ENCODE results near the gene PIGU. TPM values are rescaled to one million over a fixed set of nuclear protein-coding genes. Genes with fewer than 3 reads are reported as not detected.

PIGU gene
- total and polyA plus RNA-seq, 2 of the 13 experiments (the other 11 are each of a cell fraction or from before 2014, with no cell fraction given): 45.5 to 231 TPM

GRCh38 chr20:34567892-34568865, 108.7 kb downstream of the PIGU start (continued):
- TF ChIP-seq FOXO4 (CRISPR knock-in tag; conservative IDR thresholded peaks at IDR 0.05): no peak
- TF ChIP-seq ZNF572 (CRISPR knock-in tag; IDR thresholded peaks at IDR 0.05): no peak
- TF ChIP-seq ZNF256 (CRISPR knock-in tag; conservative IDR thresholded peaks at IDR 0.05): no peak
- TF ChIP-seq MYNN (CRISPR knock-in tag; IDR thresholded peaks at IDR 0.05; ENCODE audit: low read depth): no peak
- TF ChIP-seq ZNF33A (CRISPR knock-in tag; IDR thresholded peaks at IDR 0.05; ENCODE audit: borderline replicate concordance): no peak
- no peak for TF ChIP-seq MNT (IDR thresholded peaks at IDR 0.05)

GRCh38 chr20:34566978-34567891, 109.7 kb downstream of the PIGU start:
- in situ Hi-C loops (cut with HindIII; ENCODE audit: extremely low pct_ligation_motif_present, low pct_unique_long_range_greater_than_20kb) (no loop called here), intact Hi-C loops (cut with micrococcal nuclease; ENCODE audit: unreplicated experiment) (no loop called here)
- Histone ChIP-seq H3K4me1 (ENCODE audit: insufficient read depth, low read length) (peaks cover 7% of the 10 kb centered on the region; the same call in 1 of the 2 replicates), H3K4me2 (ENCODE audit: low read depth, low read length) (no peak overlapping the region), H2AFZ (ENCODE audit: low read length) (no peak overlapping the region), H3K36me3 (replicated peaks in 1 of 2; ENCODE audit: control insufficient read depth in 1 of 2, insufficient read depth in 2 of 2, low read length in 2 of 2) (peaks cover 25 to 53% of the 10 kb centered on the region in 2 experiments), H3K79me2 (ENCODE audit: insufficient read depth, low read length) (no peaks in the 10 kb centered on the region), H3K27ac (ENCODE audit: extremely low read length, insufficient read depth, low read length) (no peak overlapping the region), H3K27me3 (ENCODE audit: control insufficient read depth in 1 of 2, insufficient read depth in 2 of 2, low read length in 2 of 2) (no peaks in the 10 kb centered on the region), H3K9me3 (ENCODE audit: low read length) (no peaks in the 10 kb centered on the region), H4K20me1 (ENCODE audit: insufficient read depth, low read length) (no peaks in the 10 kb centered on the region), H3K9ac (ENCODE audit: insufficient read depth, low read depth, low read length) (no peak overlapping the region), H3K4me3 (replicated peaks in 1 of 3; ENCODE audit: insufficient read depth in 1 of 3, low read depth in 2 of 3, low read length in 3 of 3) (no peak overlapping the region)
- ATAC-seq (no peak), FAIRE-seq (no peak), DNase-seq (ENCODE audit: low spot score) (no peak)
- CTCF ChIA-PET (ENCODE audit: low intra/inter-chr PET ratio, low total read pairs): no interaction called here
- WGBS (ENCODE audit: low lambda C conversion rate): 95% methylated on average over 9 of the region's 9 CpGs
- POLR2A ChIA-PET: no interaction called here
- no TSS peak for BruUV-seq (replicated peaks)
- TF ChIP-seq PBX3 (CRISPR knock-in tag; IDR thresholded peaks at IDR 0.05; ENCODE audit: borderline replicate concordance) (no peak), MAFK (conservative IDR thresholded peaks at IDR 0.05 in 1 of 2, IDR thresholded peaks at IDR 0.05 in 1 of 2; ENCODE audit: low read length in 2 of 2) (peak; percentile 64 to 70), ZSCAN20 (CRISPR knock-in tag; IDR thresholded peaks at IDR 0.05; ENCODE audit: borderline replicate concordance) (no peak), ZBTB14 (CRISPR knock-in tag; IDR thresholded peaks at IDR 0.05) (no peak), CENPT (CRISPR knock-in tag; IDR thresholded peaks at IDR 0.05; ENCODE audit: low read depth) (no peak), MEIS1 (CRISPR knock-in tag; IDR thresholded peaks at IDR 0.05; ENCODE audit: borderline replicate concordance) (no peak), ZNF34 (CRISPR knock-in tag; IDR thresholded peaks at IDR 0.05; ENCODE audit: borderline replicate concordance) (no peak)
